HCT116 (cell line): ENCODE results near the gene SOX1. TPM values are rescaled to one million over a fixed set of nuclear protein-coding genes. Genes with fewer than 3 reads are reported as not detected.

Source experiments
- ATAC-seq: fragments of 200-7000 bp; cut with Tn5 transposase; 2 replicates; pipeline ENCODE4 v1.9.1; 2020; ENCODE audit warnings: mild to moderate bottlenecking, moderate library complexity
- BruUV-seq: library from RNA; stranded (reverse); fragments of 400-500 nt; replicated peaks from 2 replicates; lab custom pipeline; 2021; lab: Mats Ljungman, UMichigan
- CTCF ChIA-PET: fragments of 300-600 bp; sonication (Branson Sonifier 250); formaldehyde crosslinking; loops from one replicate; lab custom pipeline; 2021; ENCODE audit warnings: antibody characterized with exemption; lab: Charles Lee
- POLR2A ChIA-PET: fragments of 300-600, 350-600 bp; sonication (Branson Sonifier 250); formaldehyde crosslinking; loops from one replicate; lab custom pipeline; 2021; ENCODE audit warnings: antibody characterized with exemption; lab: Charles Lee
- RAD21 ChIA-PET, 2 experiments: fragments of 300-600 bp; sonication (Branson Sonifier 250); formaldehyde crosslinking; loops; one replicate each; lab custom pipeline; 2023; ENCODE audit warnings: low total read pairs in 2 of 2; ENCODE audit not compliant: uncharacterized antibody in 2 of 2, unreplicated experiment in 2 of 2, low non-redundant PET in 1 of 2; lab: Charles Lee
- DNase-seq: peaks from one replicate; pipeline ENCODE4 v3.0.0-alpha.2; 2010; ENCODE audit warnings: low read depth, low spot score
- H2AFZ ChIP-seq: fragments of 200-600 bp; shearing (Covaris generic), sonication (generic); 2 replicates; pipeline ENCODE4 v1.6.1; 2017; ENCODE audit warnings: low read depth, mixed run types, mixed read lengths, antibody characterized with exemption, low read length; ENCODE audit not compliant: poor library complexity, severe bottlenecking
- H3K27ac ChIP-seq: 2 replicates; pipeline ENCODE4 v1.5.1; 2012; ENCODE audit warnings: low read depth, low read length
- H3K27me3 ChIP-seq: fragments of 200-600 bp; sonication (generic); 2 replicates; pipeline ENCODE4 v1.6.1; 2016; ENCODE audit warnings: mixed run types, low read length, mixed read lengths; ENCODE audit not compliant: insufficient read depth
- H3K36me3 ChIP-seq, 2 experiments: fragments of 200-500 bp in 1 of 2; fragments of 200-600 bp in 1 of 2; sonication (Bioruptor generic) in 1 of 2; sonication (generic) in 1 of 2; 2 replicates each; pipeline versions ENCODE4 v1.5.1 to v1.6.1; 2014 to 2016; ENCODE audit warnings: low read length in 2 of 2, inconsistent platforms in 1 of 2, mixed read lengths in 1 of 2, mixed run types in 1 of 2; ENCODE audit not compliant: insufficient read depth in 2 of 2, control insufficient read depth in 1 of 2
- H3K4me1 ChIP-seq, 2 experiments: fragments of 200-600 bp in 1 of 2; sonication (generic) in 1 of 2; 2 replicates each; pipeline versions ENCODE4 v1.5.1 to v1.6.1; 2012 to 2017; ENCODE audit warnings: low read length in 2 of 2, inconsistent platforms in 1 of 2, mild to moderate bottlenecking in 1 of 2, mixed read lengths in 1 of 2, mixed run types in 1 of 2, moderate library complexity in 1 of 2; ENCODE audit not compliant: insufficient read depth in 2 of 2, control insufficient read depth in 1 of 2
- H3K4me2 ChIP-seq: fragments of 200-600 bp; sonication (generic); 2 replicates; pipeline ENCODE4 v1.6.1; 2017; ENCODE audit warnings: mixed run types, low read length, mixed read lengths
- H3K4me3 ChIP-seq, 2 experiments: fragments of 200-600 bp in 1 of 2; sonication (generic) in 1 of 2; replicated peaks in 1 of 2; 2 replicates each; pipeline ENCODE4 v1.5.1; 2011 to 2016; ENCODE audit warnings: low read length in 2 of 2, control low read depth in 1 of 2, low read depth in 1 of 2, mild to moderate bottlenecking in 1 of 2, mixed read lengths in 1 of 2, mixed run types in 1 of 2
- H3K79me2 ChIP-seq: fragments of 200-600 bp; sonication (generic); 2 replicates; pipeline ENCODE4 v1.6.1; 2017; ENCODE audit warnings: mild to moderate bottlenecking, mixed run types, low read length, moderate library complexity, mixed read lengths; ENCODE audit not compliant: insufficient read depth
- H3K9ac ChIP-seq: fragments of 200-600 bp; sonication (generic); 2 replicates; pipeline ENCODE4 v1.6.1; 2016; ENCODE audit warnings: low read length, mixed read lengths
- H3K9me2 ChIP-seq: fragments of 200-600 bp; sonication (generic), shearing (Covaris generic); 2 replicates; pipeline ENCODE4 v1.6.1; 2017; ENCODE audit warnings: mixed run types, mild to moderate bottlenecking, moderate library complexity; ENCODE audit not compliant: insufficient read depth
- H3K9me3 ChIP-seq, 2 experiments: fragments of 200-500 bp in 1 of 2; fragments of 200-600 bp in 1 of 2; sonication (Bioruptor generic) in 1 of 2; sonication (generic) in 1 of 2; 2 replicates each; pipeline ENCODE4 v1.6.1; 2014 to 2017; ENCODE audit warnings: low read length in 2 of 2, mixed read lengths in 2 of 2, inconsistent platforms in 1 of 2, low read depth in 1 of 2, mild to moderate bottlenecking in 1 of 2, mixed run types in 1 of 2, moderate library complexity in 1 of 2; ENCODE audit not compliant: control insufficient read depth in 1 of 2, insufficient read depth in 1 of 2
- H4K20me1 ChIP-seq: fragments of 200-600 bp; sonication (generic), shearing (Covaris generic); 2 replicates; pipeline ENCODE4 v1.6.1; 2017; ENCODE audit warnings: mixed run types, mild to moderate bottlenecking, moderate library complexity; ENCODE audit not compliant: insufficient read depth
- ATF3 ChIP-seq: IDR thresholded peaks from 2 replicates; pipeline ENCODE4 v1.6.1; 2012
- CEBPB ChIP-seq: IDR thresholded peaks from 2 replicates; pipeline ENCODE4 v1.6.1; 2012; ENCODE audit warnings: low read depth
- CTCF ChIP-seq, 3 experiments: fragments of 200-600 bp in 1 of 3; sonication (generic) in 1 of 3; IDR thresholded peaks in 2 of 3; conservative IDR thresholded peaks in 1 of 3; 2 replicates each; pipeline ENCODE4 v1.5.1; 2012 to 2017; ENCODE audit warnings: low read depth in 2 of 3, low read length in 2 of 3, antibody characterized with exemption in 1 of 3, borderline replicate concordance in 1 of 3, control low read depth in 1 of 3, mild to moderate bottlenecking in 1 of 3, mixed read lengths in 1 of 3, mixed run types in 1 of 3, moderate library complexity in 1 of 3; ENCODE audit not compliant: insufficient read depth in 1 of 3
- ELF1 ChIP-seq: IDR thresholded peaks from 2 replicates; pipeline ENCODE4 v1.6.1; 2012; ENCODE audit warnings: low read depth, borderline replicate concordance
- POLR2AphosphoS5 ChIP-seq: IDR thresholded peaks from 2 replicates; pipeline ENCODE4 v1.6.1; 2011; ENCODE audit warnings: mild to moderate bottlenecking, low read depth, low read length, moderate library complexity
- ZBTB33 ChIP-seq: IDR thresholded peaks from 2 replicates; pipeline ENCODE4 v1.6.1; 2011; ENCODE audit warnings: mild to moderate bottlenecking, low read length, moderate library complexity; ENCODE audit not compliant: insufficient replicate concordance; ENCODE audit errors: extremely low read depth
- intact Hi-C: fragments of 100-400 bp; cut with micrococcal nuclease; formaldehyde crosslinking; loops from 2 replicates; pipeline ENCODE4 v1.10.0; 2022
- total RNA-seq: library from RNA; stranded (reverse); gene quantifications from one replicate; pipeline ENCODE4 v1.2.1, GENCODE V29; 2021; ENCODE audit not compliant: unreplicated experiment

SOX1 gene
- total RNA-seq, 1 experiment from 2014 or later = not detected

- no peak for TF ChIP-seq CTCF (IDR thresholded peaks at IDR 0.05 in 2 of 3, conservative IDR thresholded peaks at IDR 0.05 in 1 of 3; ENCODE audit: borderline replicate concordance in 1 of 3, insufficient read depth in 1 of 3, low read depth in 2 of 3, low read length in 2 of 3)
- no peak for TF ChIP-seq ELF1
- TF ChIP-seq ZBTB33 = no peak
- TF ChIP-seq ATF3 = no peak
- TF ChIP-seq CEBPB = no peak
- no peak for TF ChIP-seq POLR2AphosphoS5
- no peak overlapping the region for H3K4me3 ChIP-seq
- H3K4me1 ChIP-seq = peaks cover 0 to 6% of the 10 kb centered on the region in 2 experiments; a peak in 2 of 4 replicates
- H3K9me2 ChIP-seq = no peaks in the 10 kb centered on the region
- H3K79me2 ChIP-seq = no peaks in the 10 kb centered on the region
- ATAC-seq = no peak
- no peak overlapping the region for H3K9ac ChIP-seq
- BruUV-seq = no TSS peak
- ChIA-PET RAD21 (no interaction called here), POLR2A (no interaction called here), CTCF (no interaction called here)
- intact Hi-C loops = no loop called here
- no peaks in the 10 kb centered on the region for H3K36me3 ChIP-seq
- DNase-seq = no peak
- no peaks in the 10 kb centered on the region for H3K9me3 ChIP-seq
- H2AFZ ChIP-seq = no peak overlapping the region
- H4K20me1 ChIP-seq = no peaks in the 10 kb centered on the region
- peaks cover 14% of the 10 kb centered on the region; the same call in 1 of the 2 replicates for H3K27me3 ChIP-seq
- H3K27ac ChIP-seq = no peak overlapping the region
- no peak overlapping the region for H3K4me2 ChIP-seq
These were observed 39.7 kb upstream of the SOX1 start for GRCh38 chr13:112027250-112027649.
